ENCODE measurements around the gene HRK.

The HRK gene

DNA sequence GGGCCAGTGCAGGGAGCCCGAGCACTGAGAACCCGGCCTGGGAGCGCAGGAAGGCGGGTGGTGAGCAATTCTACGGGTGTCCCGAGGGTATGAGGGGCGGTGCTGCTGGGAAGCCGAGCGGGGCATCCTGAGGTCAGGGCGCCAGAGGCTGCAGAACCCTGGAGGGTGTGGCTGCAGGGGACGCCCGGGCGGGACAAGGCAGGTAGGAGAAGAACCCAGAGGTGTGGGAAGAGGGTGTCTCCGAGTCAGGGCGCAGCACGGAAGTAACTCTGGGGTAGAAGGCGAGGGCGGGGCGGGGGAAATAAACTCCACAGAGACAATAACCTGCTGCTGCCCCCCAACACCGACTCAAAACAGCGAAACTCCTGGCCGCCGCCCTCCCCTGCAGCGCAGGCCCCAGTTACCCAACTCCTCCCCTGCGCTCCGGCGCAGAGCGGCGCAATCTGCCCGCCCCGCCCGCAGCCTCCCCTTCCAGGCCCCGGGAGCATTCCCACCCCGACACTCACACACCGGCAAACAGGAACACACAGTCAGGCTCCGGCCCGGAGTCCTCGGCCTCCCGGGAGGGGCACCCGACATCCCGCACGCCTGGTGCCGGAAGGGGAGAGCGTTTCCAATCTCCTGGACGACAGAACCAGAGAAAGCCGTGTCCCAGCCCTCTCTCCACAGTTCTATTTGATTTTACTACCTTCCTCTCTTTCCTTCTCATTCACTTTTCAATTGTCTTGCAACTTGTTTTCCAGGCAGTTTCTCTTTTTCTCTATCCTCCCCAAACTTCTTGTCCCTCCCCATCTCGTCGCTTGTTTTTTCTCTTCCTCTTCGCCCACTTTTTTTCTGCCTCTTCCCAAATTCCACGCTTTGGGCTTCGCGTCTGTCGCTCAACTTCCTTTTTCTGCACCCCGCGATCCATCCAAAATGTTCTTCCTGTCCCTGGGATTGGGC, 2.4 kb downstream of the HRK start:
- no peaks in the 10 kb centered on the region for H3K36me3 ChIP-seq (replicated peaks; ENCODE audit: low read depth, low read length)
- H3K4me2 ChIP-seq (ENCODE audit: low read length) = no peak overlapping the region
- no peaks in the 10 kb centered on the region for H3K9me3 ChIP-seq (ENCODE audit: insufficient read depth, low read length)
- no peaks in the 10 kb centered on the region for H4K20me1 ChIP-seq (ENCODE audit: insufficient read depth, low read length)
- H3K4me1 ChIP-seq (ENCODE audit: low read length) = no peaks in the 10 kb centered on the region
- no peak overlapping the region for H3K9ac ChIP-seq (ENCODE audit: low read length)
- H3K27me3 ChIP-seq (ENCODE audit: low read depth, low read length) = peaks cover 29% of the 10 kb centered on the region
- H2AFZ ChIP-seq (ENCODE audit: low read depth, low read length) = no peak overlapping the region
- no peaks in the 10 kb centered on the region for H3K79me2 ChIP-seq (ENCODE audit: low read length)
- TF ChIP-seq, protein P1, sequence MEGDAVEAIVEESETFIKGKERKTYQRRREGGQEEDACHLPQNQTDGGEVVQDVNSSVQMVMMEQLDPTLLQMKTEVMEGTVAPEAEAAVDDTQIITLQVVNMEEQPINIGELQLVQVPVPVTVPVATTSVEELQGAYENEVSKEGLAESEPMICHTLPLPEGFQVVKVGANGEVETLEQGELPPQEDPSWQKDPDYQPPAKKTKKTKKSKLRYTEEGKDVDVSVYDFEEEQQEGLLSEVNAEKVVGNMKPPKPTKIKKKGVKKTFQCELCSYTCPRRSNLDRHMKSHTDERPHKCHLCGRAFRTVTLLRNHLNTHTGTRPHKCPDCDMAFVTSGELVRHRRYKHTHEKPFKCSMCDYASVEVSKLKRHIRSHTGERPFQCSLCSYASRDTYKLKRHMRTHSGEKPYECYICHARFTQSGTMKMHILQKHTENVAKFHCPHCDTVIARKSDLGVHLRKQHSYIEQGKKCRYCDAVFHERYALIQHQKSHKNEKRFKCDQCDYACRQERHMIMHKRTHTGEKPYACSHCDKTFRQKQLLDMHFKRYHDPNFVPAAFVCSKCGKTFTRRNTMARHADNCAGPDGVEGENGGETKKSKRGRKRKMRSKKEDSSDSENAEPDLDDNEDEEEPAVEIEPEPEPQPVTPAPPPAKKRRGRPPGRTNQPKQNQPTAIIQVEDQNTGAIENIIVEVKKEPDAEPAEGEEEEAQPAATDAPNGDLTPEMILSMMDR (IDR thresholded peaks at IDR 0.05; ENCODE audit: low read depth, low read length) = no peak
- TF ChIP-seq EZH2phosphoT487 (IDR thresholded peaks at IDR 0.05; ENCODE audit: low read depth) = no peak
- no peak overlapping the region for H3K27ac ChIP-seq (ENCODE audit: low read length)
- no peak overlapping the region for H3K4me3 ChIP-seq (ENCODE audit: low read length)

DNA sequence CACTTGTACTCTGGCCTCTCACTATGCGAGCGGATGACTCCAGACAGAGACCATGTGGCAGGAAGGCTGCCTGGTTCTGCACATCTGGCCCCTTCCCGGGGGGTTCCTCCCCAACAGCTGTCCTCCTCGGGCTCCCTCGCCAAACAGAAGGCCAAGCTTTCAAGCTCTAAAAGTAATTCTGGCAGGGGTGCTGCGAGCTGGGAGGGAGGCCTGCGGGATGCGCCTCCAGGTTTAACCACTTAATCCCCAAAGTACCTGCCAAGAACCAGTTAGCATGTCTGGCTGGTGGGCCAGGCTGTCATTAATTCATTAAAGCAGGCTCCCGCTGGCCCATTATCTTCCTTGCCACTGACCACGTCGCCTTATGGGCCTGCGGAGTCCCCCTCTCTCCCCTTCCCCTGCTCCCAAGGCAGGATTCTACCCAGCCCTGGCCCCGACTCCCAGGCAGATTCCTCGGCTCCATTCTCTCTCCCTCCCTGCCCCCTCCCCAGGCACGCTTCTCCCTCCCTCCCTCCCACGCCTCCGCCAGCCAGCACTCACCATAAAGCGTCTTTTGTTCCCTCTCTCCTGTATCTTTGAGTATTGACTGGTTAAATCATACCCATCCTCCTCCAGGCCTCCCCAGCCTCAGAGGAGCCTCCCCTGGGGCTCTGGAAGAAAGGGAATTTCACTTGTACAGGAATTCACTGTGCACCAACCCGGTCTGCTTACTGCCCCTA, 4.9 kb downstream of the HRK start:
- no peaks in the 10 kb centered on the region for H3K79me2 ChIP-seq (ENCODE audit: low read length)
- H3K27ac ChIP-seq (ENCODE audit: low read length) = no peak overlapping the region
- no peak overlapping the region for H2AFZ ChIP-seq (ENCODE audit: low read depth, low read length)
- no peaks in the 10 kb centered on the region for H3K9me3 ChIP-seq (ENCODE audit: insufficient read depth, low read length)
- H3K36me3 ChIP-seq (replicated peaks; ENCODE audit: low read depth, low read length) = no peaks in the 10 kb centered on the region
- TF ChIP-seq, protein P1 (IDR thresholded peaks at IDR 0.05; ENCODE audit: low read depth, low read length) = no peak
- TF ChIP-seq EZH2phosphoT487 (IDR thresholded peaks at IDR 0.05; ENCODE audit: low read depth) = no peak
- H4K20me1 ChIP-seq (ENCODE audit: insufficient read depth, low read length) = no peaks in the 10 kb centered on the region
- no peak overlapping the region for H3K4me2 ChIP-seq (ENCODE audit: low read length)
- H3K4me3 ChIP-seq (ENCODE audit: low read length) = no peak overlapping the region
- H3K27me3 ChIP-seq (ENCODE audit: low read depth, low read length) = peaks cover 29% of the 10 kb centered on the region; the same call in 1 of the 2 replicates
- no peaks in the 10 kb centered on the region for H3K4me1 ChIP-seq (ENCODE audit: low read length)
- no peak overlapping the region for H3K9ac ChIP-seq (ENCODE audit: low read length)

- H3K9ac ChIP-seq (ENCODE audit: low read length) = no peak overlapping the region
- no peak for TF ChIP-seq EZH2phosphoT487 (IDR thresholded peaks at IDR 0.05; ENCODE audit: low read depth)
- TF ChIP-seq, protein P1 (IDR thresholded peaks at IDR 0.05; ENCODE audit: low read depth, low read length) = no peak
- no peak overlapping the region for H3K4me2 ChIP-seq (ENCODE audit: low read length)
- no peak overlapping the region for H3K27ac ChIP-seq (ENCODE audit: low read length)
- peaks cover 23% of the 10 kb centered on the region; the same call in 1 of the 2 replicates for H3K27me3 ChIP-seq (ENCODE audit: low read depth, low read length)
- H3K36me3 ChIP-seq (replicated peaks; ENCODE audit: low read depth, low read length) = no peaks in the 10 kb centered on the region
- no peaks in the 10 kb centered on the region for H3K9me3 ChIP-seq (ENCODE audit: insufficient read depth, low read length)
- no peak overlapping the region for H3K4me3 ChIP-seq (ENCODE audit: low read length)
- no peaks in the 10 kb centered on the region for H3K79me2 ChIP-seq (ENCODE audit: low read length)
- H3K4me1 ChIP-seq (ENCODE audit: low read length) = no peaks in the 10 kb centered on the region
- H2AFZ ChIP-seq (ENCODE audit: low read depth, low read length) = no peak overlapping the region
- H4K20me1 ChIP-seq (ENCODE audit: insufficient read depth, low read length) = no peaks in the 10 kb centered on the region
Measured at GRCh38 chr12:116874324-116874995, 6.8 kb downstream of the HRK start.
